Mesodermal cell (in vitro differentiated cells): ENCODE data around the gene DNLZ.

Experiments
- H3K27ac ChIP-seq: 2 replicates; pipeline ENCODE4 v1.7.0; 2013; ENCODE audit warnings: mild to moderate bottlenecking, low read depth, low read length, moderate library complexity; ENCODE audit not compliant: severe bottlenecking
- H3K36me3 ChIP-seq: 2 replicates; pipeline ENCODE4 v1.7.1; 2013; ENCODE audit warnings: mild to moderate bottlenecking, low read length, moderate library complexity; ENCODE audit not compliant: control insufficient read depth, insufficient read depth
- H3K4me1 ChIP-seq: one replicate; pipeline ENCODE4 v1.7.1; 2013; ENCODE audit warnings: mild to moderate bottlenecking, low read length; ENCODE audit not compliant: insufficient read depth, control insufficient read depth, poor library complexity, severe bottlenecking
- H3K4me3 ChIP-seq: 2 replicates; pipeline ENCODE4 v1.7.0; 2013; ENCODE audit warnings: low read length, control low read depth, mild to moderate bottlenecking; ENCODE audit not compliant: insufficient read depth, poor library complexity, severe bottlenecking; ENCODE audit errors: extremely low read depth
- H3K9me3 ChIP-seq: 2 replicates; pipeline ENCODE4 v1.7.1; 2013; ENCODE audit warnings: mild to moderate bottlenecking, low read length, moderate library complexity; ENCODE audit not compliant: control insufficient read depth
- WGBS, 2 experiments: methylation state at CpG; one replicate each; pipeline ENCODE4 v1.1.5; 2013; ENCODE audit warnings: missing lambda C conversion rate in 2 of 2; ENCODE audit not compliant: insufficient coverage in 2 of 2; 5-methylcytosine and 5-hydroxymethylcytosine counted together

DNLZ gene

DNA sequence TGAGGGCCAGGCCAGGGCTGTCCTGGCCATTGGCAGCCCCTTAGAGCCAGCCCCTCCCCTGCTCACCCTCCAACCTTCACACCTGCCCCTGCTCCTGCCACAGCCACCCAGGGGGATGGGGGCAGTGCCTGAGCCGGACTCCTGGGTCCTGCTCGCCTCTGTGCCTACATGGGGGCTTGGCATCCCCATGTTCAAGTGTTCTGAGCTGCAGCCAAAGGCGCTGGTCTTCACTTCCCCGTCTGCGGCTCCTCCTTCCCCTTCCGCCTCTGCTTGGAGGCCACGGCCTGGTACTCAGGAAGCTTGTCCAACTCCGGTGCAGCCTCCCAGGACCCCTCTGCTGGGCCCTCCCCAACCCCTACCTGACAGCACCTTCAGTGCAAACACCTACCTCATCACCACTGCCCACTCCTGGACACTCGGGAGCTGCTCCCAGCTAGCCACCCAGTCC is 2.3 kb upstream of the DNLZ start:
- peaks cover 2% of the 10 kb centered on the region for H3K4me1 ChIP-seq
- H3K36me3 ChIP-seq = peaks cover 4% of the 10 kb centered on the region
- H3K4me3 ChIP-seq = no peak overlapping the region
- no peak overlapping the region for H3K27ac ChIP-seq
- H3K9me3 ChIP-seq = no peaks in the 10 kb centered on the region
- WGBS, 2 experiments = 92% methylated on average over 8 of the region's 9 CpGs

DNA sequence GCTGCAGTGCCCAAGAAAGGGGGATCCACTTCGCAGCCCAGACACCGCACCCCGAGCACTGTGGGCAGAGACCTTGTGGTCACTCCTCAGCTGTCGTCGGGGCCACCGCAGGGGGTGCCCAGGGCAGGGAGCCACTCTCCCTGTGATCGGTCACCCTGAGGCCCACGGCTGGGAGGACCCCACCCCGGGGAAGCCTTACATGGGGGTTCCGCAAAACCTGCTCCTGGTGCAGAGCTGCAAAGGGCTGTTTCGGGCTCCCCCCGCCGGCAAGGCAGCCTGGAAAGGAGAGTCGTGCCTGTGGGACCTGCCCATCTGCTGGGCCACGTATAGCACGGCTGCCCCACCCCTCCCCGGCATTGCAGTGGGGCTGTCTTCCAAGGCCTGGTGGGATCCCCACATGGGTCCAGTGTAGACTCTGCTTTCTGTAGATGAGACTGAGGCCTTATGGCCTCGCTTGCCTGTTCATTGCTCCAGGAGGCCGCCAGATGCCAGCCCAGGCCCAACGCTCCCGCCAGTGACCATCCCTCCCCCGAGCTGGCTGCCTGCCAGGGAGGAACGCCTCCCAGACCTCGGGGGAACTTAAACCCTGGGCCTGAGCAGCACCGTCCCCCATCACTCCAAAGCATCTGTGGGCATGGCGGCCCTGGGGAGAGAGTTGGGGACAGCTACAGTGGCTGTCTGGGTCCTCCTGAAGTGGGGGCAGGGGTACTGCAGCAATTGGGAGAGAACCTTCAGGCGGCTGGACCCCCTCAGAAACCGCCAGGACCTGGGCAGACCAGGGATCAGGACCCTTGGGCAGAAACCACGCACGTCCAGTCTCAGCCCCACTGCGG is 1.6 kb upstream of the DNLZ start:
- H3K27ac ChIP-seq = no peak overlapping the region
- no peaks in the 10 kb centered on the region for H3K9me3 ChIP-seq
- peaks cover 2% of the 10 kb centered on the region for H3K4me1 ChIP-seq
- peaks cover 4% of the 10 kb centered on the region for H3K36me3 ChIP-seq
- H3K4me3 ChIP-seq = no peak overlapping the region
- 91 to 94% methylated on average over 28 to 29 of the region's 31 CpGs for WGBS, 2 experiments

GRCh38 chr9:136363949-136364748 is 605 bp upstream of the DNLZ start:
- Histone ChIP-seq H3K36me3 (peaks cover 9% of the 10 kb centered on the region), H3K9me3 (no peaks in the 10 kb centered on the region), H3K27ac (no peak overlapping the region), H3K4me1 (peaks cover 2% of the 10 kb centered on the region), H3K4me3 (peak overlapping the region; percentile 64)
- WGBS, 2 experiments = 86 to 89% methylated on average over 50 to 53 of the region's 54 CpGs

DNA sequence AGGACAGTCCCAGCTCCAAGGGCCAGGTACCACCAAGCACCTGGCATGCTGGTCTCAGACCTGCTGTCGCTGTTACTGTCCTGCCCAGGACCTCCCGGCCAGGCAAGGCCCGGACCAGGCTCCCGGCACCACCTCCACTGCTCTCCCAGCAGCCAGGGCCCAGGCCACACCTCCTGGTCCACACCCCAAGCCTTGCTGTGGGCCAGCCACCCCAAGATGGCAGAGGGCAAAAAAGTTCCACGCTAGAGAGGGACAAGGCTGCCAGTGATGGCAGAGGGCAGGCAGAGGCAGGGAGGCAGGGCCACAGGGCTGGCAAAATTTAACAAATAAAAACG is 1.1 kb downstream of the DNLZ start:
- Histone ChIP-seq H3K4me3 (no peak overlapping the region), H3K36me3 (peaks cover 17% of the 10 kb centered on the region), H3K9me3 (no peaks in the 10 kb centered on the region), H3K27ac (no peak overlapping the region), H3K4me1 (peaks cover 2% of the 10 kb centered on the region)
- 85 to 94% methylated on average over 5 of the region's 6 CpGs for WGBS, 2 experiments

DNA sequence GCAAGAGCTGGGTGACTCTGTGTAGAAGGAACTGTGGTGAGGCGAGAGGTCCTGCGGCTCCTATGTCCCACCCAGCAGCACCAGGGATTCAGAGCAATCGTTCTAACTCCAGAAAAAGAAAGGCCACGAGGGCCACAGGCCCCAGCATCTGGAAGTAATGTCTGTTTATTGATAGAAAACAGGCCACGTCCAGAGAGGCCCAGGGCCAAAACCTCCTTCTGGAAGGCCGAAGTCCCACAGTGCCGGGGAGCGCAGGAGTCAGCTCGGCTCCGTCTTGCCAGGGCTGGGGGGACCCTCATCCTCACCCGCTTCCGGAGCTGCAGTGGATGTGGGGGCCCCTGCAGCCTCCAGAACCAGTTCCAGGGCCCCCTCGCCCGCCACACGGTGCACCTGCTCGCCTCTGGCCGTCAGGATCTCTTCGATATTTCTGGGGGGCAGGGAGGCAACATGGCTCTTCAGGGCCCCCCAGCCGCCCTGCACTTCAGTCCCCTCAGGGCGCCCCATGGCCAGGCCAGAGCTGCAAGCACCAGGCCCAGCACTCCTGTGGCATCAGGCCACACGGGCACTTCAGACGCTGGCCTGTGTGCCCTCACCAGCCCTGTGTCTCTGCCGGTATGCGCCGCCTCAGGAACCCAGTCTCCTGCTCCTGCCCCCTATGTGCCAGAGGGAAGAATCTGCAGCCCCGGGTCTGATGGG is 1.6 kb downstream of the DNLZ start:
- 90 to 92% methylated on average over 22 to 26 of the region's 26 CpGs for WGBS, 2 experiments
- Histone ChIP-seq H3K4me3 (no peak overlapping the region), H3K36me3 (peaks cover 17% of the 10 kb centered on the region), H3K4me1 (peaks cover 2% of the 10 kb centered on the region), H3K9me3 (no peaks in the 10 kb centered on the region), H3K27ac (peak overlapping the region; percentile 58)

- 93 to 95% methylated on average over 40 to 42 of the region's 43 CpGs for WGBS, 2 experiments
- H3K4me1 ChIP-seq = peaks cover 3% of the 10 kb centered on the region
- peaks cover 20% of the 10 kb centered on the region for H3K36me3 ChIP-seq
- H3K4me3 ChIP-seq = no peak overlapping the region
- peak overlapping the region; percentile 58 for H3K27ac ChIP-seq
- H3K9me3 ChIP-seq = no peaks in the 10 kb centered on the region
Observed at GRCh38 chr9:136361047-136361753, 2.3 kb downstream of the DNLZ start.

DNA sequence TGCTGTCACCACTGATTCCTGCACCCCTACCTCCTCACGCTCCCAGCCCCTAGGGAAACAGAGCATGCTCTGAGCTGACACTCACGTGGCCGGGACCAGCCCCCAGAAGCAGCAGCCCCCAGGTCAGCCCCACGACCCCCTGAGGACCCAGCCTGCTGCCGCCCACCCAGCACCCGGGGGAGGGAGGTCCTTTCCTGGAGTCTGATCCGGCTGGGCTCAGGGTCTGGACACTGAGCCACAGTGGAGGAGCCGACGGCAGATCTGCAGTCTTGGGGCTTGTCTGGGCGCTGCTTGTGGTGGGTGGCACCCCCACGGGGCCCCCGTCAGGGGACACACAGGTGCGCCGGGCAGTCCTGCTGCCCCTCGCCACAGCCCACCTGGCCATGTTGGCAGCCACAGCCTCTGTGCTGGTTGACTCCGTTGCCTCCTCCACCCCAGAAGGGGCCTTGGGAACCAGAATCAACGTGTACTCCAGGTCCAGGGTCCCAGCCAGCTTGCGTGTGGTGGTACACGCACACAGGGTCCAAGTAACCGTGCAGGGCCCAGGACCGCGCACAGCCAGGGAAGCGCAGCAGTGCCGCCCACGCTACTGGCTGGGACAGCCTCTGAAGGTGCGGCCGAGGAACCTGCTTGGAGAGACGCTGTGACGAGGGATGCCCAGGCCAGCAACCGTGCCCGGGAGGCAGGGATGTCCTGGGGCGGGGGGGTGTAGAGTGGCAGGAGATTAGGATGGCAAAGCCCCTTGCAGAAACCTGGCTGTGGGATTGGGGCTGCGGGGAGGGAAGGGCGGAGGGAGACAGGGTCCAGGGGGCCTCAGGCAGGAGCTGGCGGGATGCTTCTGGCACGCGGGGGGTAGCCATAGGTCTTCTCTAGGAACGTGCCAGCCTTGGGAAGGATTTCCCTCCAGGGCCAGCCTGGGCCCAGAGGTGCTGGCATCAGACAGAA is 3.5 kb downstream of the DNLZ start:
- H3K9me3 ChIP-seq = no peaks in the 10 kb centered on the region
- no peak overlapping the region for H3K27ac ChIP-seq
- H3K36me3 ChIP-seq = peaks cover 23% of the 10 kb centered on the region
- H3K4me3 ChIP-seq = no peak overlapping the region
- peaks cover 11% of the 10 kb centered on the region for H3K4me1 ChIP-seq
- 92 to 93% methylated on average over 34 to 35 of the region's 38 CpGs for WGBS, 2 experiments

GRCh38 chr9:136358888-136359287 is 4.7 kb downstream of the DNLZ start:
- H3K27ac ChIP-seq = no peak overlapping the region
- H3K36me3 ChIP-seq = peaks cover 19% of the 10 kb centered on the region

DNA sequence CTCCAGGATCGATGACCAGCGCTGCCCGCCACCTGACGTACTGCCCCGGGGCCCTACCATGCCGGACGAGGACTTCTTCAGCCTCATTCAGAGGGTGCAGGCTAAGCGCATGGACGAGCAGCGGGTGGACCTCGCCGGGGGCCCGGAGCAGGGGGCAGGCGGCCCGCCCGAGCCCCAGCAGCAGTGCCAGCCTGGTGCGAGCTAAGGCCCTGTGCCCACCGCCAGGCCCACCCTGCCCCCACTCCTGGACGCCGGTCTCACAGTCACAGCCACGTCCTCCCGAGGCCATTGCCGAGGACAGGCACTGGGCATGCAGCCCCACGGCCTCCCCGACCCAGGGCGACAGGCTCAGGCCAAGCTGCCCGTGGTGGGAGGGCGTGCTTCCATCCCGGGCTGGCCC is 5.5 kb downstream of the DNLZ start:
- whole genome bisulfite sequencing, 2 experiments = 94 to 96% methylated on average over 21 to 22 of the region's 29 CpGs
- no peak overlapping the region for H3K4me3 ChIP-seq

More at GRCh38 chr9:136358888-136359287, 4.7 kb downstream of the DNLZ start:
- Histone ChIP-seq H3K4me1 (peaks cover 18% of the 10 kb centered on the region), H3K4me3 (no peak overlapping the region), H3K9me3 (no peaks in the 10 kb centered on the region)
- WGBS, 2 experiments = 83 to 100% methylated on average over 1 to 2 of the region's 2 CpGs

More for the DNA sequence above, 5.5 kb downstream of the DNLZ start:
- H3K27ac ChIP-seq = no peak overlapping the region
- peaks cover 19% of the 10 kb centered on the region for H3K36me3 ChIP-seq
- no peaks in the 10 kb centered on the region for H3K9me3 ChIP-seq
- H3K4me1 ChIP-seq = peaks cover 21% of the 10 kb centered on the region
